Measurements from ENCODE around the gene SLC2A1. TPM values are rescaled to one million over a fixed set of nuclear protein-coding genes. Genes with fewer than 3 reads are reported as not detected.
"Not testable (repeated sequence)": the region's sequence is repeated elsewhere in the genome, so short reads cannot be mapped to it uniquely, and the experiment has no call there.

Gene SLC2A1
- polyA plus RNA-seq, 1 donor, result 22.1 TPM

- DNase-seq (ENCODE audit: low read depth), result no peak
These were observed 29.1 kb downstream of the SLC2A1 start for GRCh38 chr1:42929434-42930177.

GRCh38 chr1:42928859-42929258 is 29.8 kb downstream of the SLC2A1 start:
- DNase-seq (ENCODE audit: low read depth), result no peak

GRCh38 chr1:42927920-42928505 is 30.7 kb downstream of the SLC2A1 start:
- no peak for DNase-seq (ENCODE audit: low read depth)

- no peak for DNase-seq (ENCODE audit: low read depth)
These were observed 31.3 kb downstream of the SLC2A1 start for GRCh38 chr1:42927274-42927841.

GRCh38 chr1:42926879-42927242 is 31.8 kb downstream of the SLC2A1 start:
- no peak for DNase-seq (ENCODE audit: low read depth)

- no peak for DNase-seq (ENCODE audit: low read depth)
These were observed 32.3 kb downstream of the SLC2A1 start for GRCh38 chr1:42926235-42926878.

- no peak for DNase-seq (ENCODE audit: low read depth)
These were observed 33.6 kb downstream of the SLC2A1 start for GRCh38 chr1:42924851-42925760.

GRCh38 chr1:42924082-42924850 is 34.4 kb downstream of the SLC2A1 start:
- DNase-seq (ENCODE audit: low read depth), result peak; percentile 70

- DNase-seq (ENCODE audit: low read depth), result no peak
These were observed 35.1 kb downstream of the SLC2A1 start for GRCh38 chr1:42923367-42924081.

- no peak for DNase-seq (ENCODE audit: low read depth)
These were observed 35.8 kb downstream of the SLC2A1 start for GRCh38 chr1:42922687-42923366.

GRCh38 chr1:42921769-42922168 is 36.9 kb downstream of the SLC2A1 start:
- no peak for DNase-seq (ENCODE audit: low read depth)

GRCh38 chr1:42919651-42920050 is 39.0 kb downstream of the SLC2A1 start:
- not testable (repeated sequence) for DNase-seq (ENCODE audit: low read depth)

GRCh38 chr1:42917241-42917495 is 41.5 kb downstream of the SLC2A1 start:
- DNase-seq (ENCODE audit: low read depth), result no peak

GRCh38 chr1:42915456-42915855 is 43.2 kb downstream of the SLC2A1 start:
- no peak for DNase-seq (ENCODE audit: low read depth)

- DNase-seq (ENCODE audit: low read depth), result no peak
These were observed 44.5 kb downstream of the SLC2A1 start for GRCh38 chr1:42914092-42914627.

- DNase-seq (ENCODE audit: low read depth), result no peak
These were observed 45.1 kb downstream of the SLC2A1 start for GRCh38 chr1:42913426-42914091.

- DNase-seq (ENCODE audit: low read depth), result no peak
These were observed 47.7 kb downstream of the SLC2A1 start for GRCh38 chr1:42910985-42911384.

GRCh38 chr1:42908046-42908445 is 50.6 kb downstream of the SLC2A1 start:
- DNase-seq (ENCODE audit: low read depth), result no peak

GRCh38 chr1:42904434-42904833 is 54.2 kb downstream of the SLC2A1 start:
- DNase-seq (ENCODE audit: low read depth), result no peak

Data from forelimb muscle (tissue), 1 donor.